Fibroblast of skin of right quadriceps (primary cell): ENCODE results near the gene ZDHHC14.

Source experiments
- DNase-seq: peaks from one replicate; pipeline ENCODE4 v3.0.0-alpha.2; 2013

The ZDHHC14 gene

GRCh38 chr6:157652601-157653363 lies 271.8 kb downstream of the ZDHHC14 start:
- no peak for DNase-seq

- no peak for DNase-seq
Observed at GRCh38 chr6:157653521-157653920, 272.5 kb downstream of the ZDHHC14 start.

GRCh38 chr6:157655139-157655538 lies 274.1 kb downstream of the ZDHHC14 start:
- no peak for DNase-seq

GRCh38 chr6:157656437-157656997 lies 275.5 kb downstream of the ZDHHC14 start:
- peak; percentile 42 for DNase-seq

GRCh38 chr6:157657754-157658153 lies 276.8 kb downstream of the ZDHHC14 start:
- DNase-seq = no peak

- DNase-seq = no peak
Observed at GRCh38 chr6:157658301-157658700, 277.3 kb downstream of the ZDHHC14 start.

- DNase-seq = no peak
Observed at GRCh38 chr6:157659536-157660271, 278.7 kb downstream of the ZDHHC14 start.

GRCh38 chr6:157660414-157660813 lies 279.4 kb downstream of the ZDHHC14 start:
- no peak for DNase-seq

- DNase-seq = no peak
Observed at GRCh38 chr6:157661652-157662051, 280.7 kb downstream of the ZDHHC14 start.

- no peak for DNase-seq
Observed at GRCh38 chr6:157663261-157663660, 282.3 kb downstream of the ZDHHC14 start.

- no peak for DNase-seq
Observed at GRCh38 chr6:157665180-157665579, 284.2 kb downstream of the ZDHHC14 start.

- no peak for DNase-seq
Observed at GRCh38 chr6:157666729-157667128, 285.7 kb downstream of the ZDHHC14 start.

GRCh38 chr6:157667211-157668008 lies 286.4 kb downstream of the ZDHHC14 start:
- peak; percentile 67 for DNase-seq

- no peak for DNase-seq
Observed at GRCh38 chr6:157668009-157668401, 287.0 kb downstream of the ZDHHC14 start.

- no peak for DNase-seq
Observed at GRCh38 chr6:157668713-157669112, 287.7 kb downstream of the ZDHHC14 start.

GRCh38 chr6:157669323-157669722 lies 288.3 kb downstream of the ZDHHC14 start:
- DNase-seq = no peak

GRCh38 chr6:157669747-157670216 lies 288.8 kb downstream of the ZDHHC14 start:
- DNase-seq = peak; percentile 66

GRCh38 chr6:157670466-157671186 lies 289.6 kb downstream of the ZDHHC14 start:
- no peak for DNase-seq

GRCh38 chr6:157672726-157673412 lies 291.9 kb downstream of the ZDHHC14 start:
- no peak for DNase-seq

GRCh38 chr6:157673596-157673995 lies 292.6 kb downstream of the ZDHHC14 start:
- DNase-seq = no peak

- DNase-seq = no peak
Observed at GRCh38 chr6:157674061-157674460, 293.1 kb downstream of the ZDHHC14 start.

- no peak for DNase-seq
Observed at GRCh38 chr6:157675831-157676230, 294.8 kb downstream of the ZDHHC14 start.
